Measurements from ENCODE around the gene OPCML. TPM values are rescaled to one million over a fixed set of nuclear protein-coding genes. Genes with fewer than 3 reads are reported as not detected.

Gene OPCML
- total and polyA plus RNA-seq, 2 experiments from 2014 or later = 1.2 to 4.4 TPM

- peaks cover 14% of the 10 kb centered on the region for H3K4me1 ChIP-seq (ENCODE audit: insufficient read depth)
- H3K4me3 Mint-ChIP-seq = no peak overlapping the region
- no peaks in the 10 kb centered on the region for H3K27me3 Mint-ChIP-seq (ENCODE audit: insufficient read depth, low read depth, poor library complexity)
- TF ChIP-seq EZH2phosphoT487 (IDR thresholded peaks at IDR 0.05; ENCODE audit: unreplicated experiment) = no peak
- TF ChIP-seq POLR2AphosphoS5 (IDR thresholded peaks at IDR 0.05; ENCODE audit: low read depth) = no peak
- no peak for TF ChIP-seq ETS1 (IDR thresholded peaks at IDR 0.05)
- no peak for TF ChIP-seq CREB1 (CRISPR knock-in tag; IDR thresholded peaks at IDR 0.05; ENCODE audit: low read depth)
- TF ChIP-seq REST (IDR thresholded peaks at IDR 0.05; ENCODE audit: unreplicated experiment) = no peak
- TF ChIP-seq ZNF462 (CRISPR knock-in tag; IDR thresholded peaks at IDR 0.05) = no peak
- no peak for TF ChIP-seq ZNF114 (CRISPR knock-in tag; IDR thresholded peaks at IDR 0.05)
- TF ChIP-seq EZH2 (IDR thresholded peaks at IDR 0.05; ENCODE audit: low read depth, unreplicated experiment) = no peak
- TF ChIP-seq CTCF (conservative IDR thresholded peaks at IDR 0.05; ENCODE audit: low read depth in 2 of 2) = no peak
- no peak for TF ChIP-seq STAT1 (IDR thresholded peaks at IDR 0.05; ENCODE audit: unreplicated experiment)
- no peak for TF ChIP-seq ZNF331 (CRISPR knock-in tag; IDR thresholded peaks at IDR 0.05; ENCODE audit: low read depth)
- no peak for TF ChIP-seq JUNB (IDR thresholded peaks at IDR 0.05; ENCODE audit: unreplicated experiment)
- TF ChIP-seq NANOG (IDR thresholded peaks at IDR 0.05; ENCODE audit: borderline replicate concordance) = no peak
- no peak for ATAC-seq
- H2AFZ ChIP-seq = no peak overlapping the region
- H3K36me3 Mint-ChIP-seq (ENCODE audit: low read depth) = no peaks in the 10 kb centered on the region
- no peak overlapping the region for H3K4me2 ChIP-seq
- H3K27ac ChIP-seq (ENCODE audit: low read depth) = no peak overlapping the region
- no peaks in the 10 kb centered on the region for H3K9me2 ChIP-seq (ENCODE audit: insufficient read depth)
- H3K4me1 Mint-ChIP-seq = peaks cover 7% of the 10 kb centered on the region; the same call in 2 of the 3 replicates
- H4K20me1 ChIP-seq (replicated peaks; ENCODE audit: insufficient read depth) = no peaks in the 10 kb centered on the region
- no peaks in the 10 kb centered on the region for H3K79me2 ChIP-seq (replicated peaks; ENCODE audit: insufficient read depth)
- H3K27me3 ChIP-seq (ENCODE audit: insufficient read depth) = no peaks in the 10 kb centered on the region
- DNase-seq (ENCODE audit: low spot score) = no peak
- no peak overlapping the region for H3K4me3 ChIP-seq
- H3F3A ChIP-seq (replicated peaks; ENCODE audit: low read depth) = no peaks in the 10 kb centered on the region
- no peaks in the 10 kb centered on the region for H3K36me3 ChIP-seq (ENCODE audit: insufficient read depth)
- no peak overlapping the region for H3K27ac Mint-ChIP-seq
- H3K9me3 Mint-ChIP-seq = no peaks in the 10 kb centered on the region
Observed at GRCh38 chr11:133418218-133418617, 114.1 kb downstream of the OPCML start.

Data from GM23338 (cell line).